Adrenal gland (tissue), 5 donors: ENCODE measurements around the gene CYSLTR1.

ENCODE experiments used
- CTCF ChIP-seq, 6 experiments: fragments of 450-650 bp in 4 of 6; fragments of 200-600 bp in 2 of 6; sonication (generic) in 1 of 6; IDR thresholded peaks; 1 replicate in 5 of 6; 2 replicates in 1 of 6; pipeline versions ENCODE4 v1.5.1 to v1.8.0; 2016 to 2021; ENCODE audit warnings: antibody characterized with exemption in 6 of 6, mild to moderate bottlenecking in 2 of 6, moderate library complexity in 1 of 6
- POLR2A ChIP-seq, 2 donors: fragments of 450-650 bp; IDR thresholded peaks; one replicate each; pipeline ENCODE4 v1.6.1; 2017; ENCODE audit warnings: antibody characterized with exemption in 2 of 2, mild to moderate bottlenecking in 2 of 2, moderate library complexity in 1 of 2
- donor health status: DM: no; HTN: no; CAD: no.

GRCh38 chrX:78283511-78283910 is 43.9 kb downstream of the CYSLTR1 start:
- TF ChIP-seq POLR2A (IDR thresholded peaks at IDR 0.05) (no peak), CTCF (IDR thresholded peaks at IDR 0.05) (no peak)
